GM19238 (cell line): ENCODE data around the gene ARMC2.
"Not testable (repeated sequence)": the region's sequence is repeated elsewhere in the genome, so short reads cannot be mapped to it uniquely, and the experiment has no call there.

ENCODE experiments used
- DNase-seq: peaks from one replicate; pipeline ENCODE4 v3.0.0; 2011; ENCODE audit warnings: low spot score; ENCODE audit not compliant: insufficient read length

ARMC2 gene

DNA sequence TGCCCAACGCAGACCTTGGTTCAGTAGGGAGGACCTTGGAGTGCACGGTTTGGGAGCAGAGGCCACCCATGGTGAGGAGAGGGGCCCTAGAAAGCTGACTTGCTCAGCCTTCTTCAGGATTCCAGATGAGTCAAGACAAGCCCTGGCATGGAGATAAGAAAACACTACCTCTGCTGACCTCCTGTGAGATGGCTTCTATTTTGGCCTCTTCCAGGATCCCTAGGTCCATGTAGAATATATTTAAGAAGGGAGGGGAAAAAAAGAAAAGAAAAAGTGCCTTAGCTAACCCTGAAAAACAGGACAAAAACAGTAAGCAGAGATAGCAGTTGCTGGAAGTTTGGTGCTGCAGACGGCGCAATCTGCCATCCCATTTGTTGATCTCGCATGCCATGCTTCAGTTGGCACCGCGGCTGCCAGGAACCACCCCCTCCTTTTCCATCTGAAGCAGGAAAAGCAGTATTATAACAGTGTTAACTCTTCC is 100.0 kb downstream of the ARMC2 start:
- no peak for DNase-seq

DNA sequence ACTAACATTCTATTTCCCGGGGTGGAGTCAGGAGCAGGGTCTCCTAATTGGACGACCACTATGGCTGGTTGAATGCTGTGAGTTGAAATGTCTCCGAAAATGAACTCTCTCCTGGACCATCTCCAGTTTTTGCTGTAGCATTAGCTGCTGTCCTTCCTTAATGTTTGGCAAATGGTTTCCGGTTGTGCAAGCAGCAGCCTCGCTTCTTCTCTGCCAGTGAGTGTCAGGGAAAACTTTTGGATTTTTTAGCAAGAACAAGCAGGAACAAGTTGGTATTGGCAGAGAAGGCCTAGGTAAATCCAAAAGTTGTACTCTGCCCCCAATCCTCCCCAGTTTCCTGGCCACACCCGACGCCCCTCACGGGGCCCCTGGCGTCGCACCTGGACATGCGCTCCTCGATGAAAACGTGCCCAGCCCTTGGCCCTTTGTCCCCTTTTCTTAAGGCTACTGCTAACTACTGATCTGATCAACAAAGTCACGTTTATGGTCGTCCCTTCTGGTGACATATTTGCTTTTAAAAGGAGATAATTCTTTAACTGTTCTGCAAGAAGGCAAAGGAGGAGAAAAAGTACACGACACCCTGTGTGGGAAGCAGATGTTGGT is 103.2 kb downstream of the ARMC2 start:
- no peak for DNase-seq

- DNase-seq: no peak
Measured at GRCh38 chr6:108952776-108953486, 104.7 kb downstream of the ARMC2 start.

GRCh38 chr6:108953681-108954080 is 105.5 kb downstream of the ARMC2 start:
- no peak for DNase-seq

GRCh38 chr6:108955329-108955949 is 107.2 kb downstream of the ARMC2 start:
- no peak for DNase-seq

GRCh38 chr6:108957221-108957620 is 109.0 kb downstream of the ARMC2 start:
- DNase-seq: no peak

DNA sequence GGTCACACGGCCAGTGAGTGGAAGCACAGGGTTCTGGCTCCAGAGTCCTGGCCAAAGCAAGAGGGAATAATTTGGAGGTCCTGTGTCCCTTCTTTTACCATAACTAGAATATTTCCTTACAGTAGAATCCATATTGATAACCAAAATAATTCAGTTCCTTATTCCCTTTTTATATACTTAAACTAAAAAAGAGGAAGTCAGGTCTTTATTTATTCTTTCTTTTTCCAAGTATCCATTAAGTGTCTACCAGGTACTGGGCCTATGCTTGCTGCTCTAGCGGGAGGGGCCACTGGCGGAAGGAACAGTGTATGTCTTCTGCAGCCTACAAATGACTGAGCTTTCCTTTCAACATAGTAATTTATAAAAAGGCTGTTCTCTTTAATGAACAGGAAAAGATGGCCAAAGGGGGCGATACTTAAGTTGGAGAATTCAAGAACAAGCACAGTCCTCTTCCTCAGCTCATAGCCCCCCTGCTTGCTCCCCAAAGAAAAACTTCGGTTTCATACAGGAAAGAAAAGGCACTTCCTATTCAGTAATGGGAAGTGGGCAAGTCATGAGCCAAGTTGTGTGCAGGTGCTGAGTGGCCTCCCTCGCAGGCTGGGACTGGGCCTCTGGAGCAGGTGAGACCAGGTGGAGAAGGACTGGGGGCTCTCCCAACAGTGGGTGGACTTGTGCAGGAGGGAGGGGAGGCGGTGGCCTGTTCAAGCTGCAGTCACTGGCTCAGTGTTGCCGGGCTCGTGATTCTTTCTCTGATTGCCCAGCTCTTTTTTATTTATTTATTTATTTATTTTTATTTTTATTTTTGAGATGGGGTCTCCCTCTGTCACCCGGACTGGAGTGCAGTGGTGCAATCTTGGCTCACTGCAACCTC is 110.9 kb downstream of the ARMC2 start:
- DNase-seq: no peak

DNA sequence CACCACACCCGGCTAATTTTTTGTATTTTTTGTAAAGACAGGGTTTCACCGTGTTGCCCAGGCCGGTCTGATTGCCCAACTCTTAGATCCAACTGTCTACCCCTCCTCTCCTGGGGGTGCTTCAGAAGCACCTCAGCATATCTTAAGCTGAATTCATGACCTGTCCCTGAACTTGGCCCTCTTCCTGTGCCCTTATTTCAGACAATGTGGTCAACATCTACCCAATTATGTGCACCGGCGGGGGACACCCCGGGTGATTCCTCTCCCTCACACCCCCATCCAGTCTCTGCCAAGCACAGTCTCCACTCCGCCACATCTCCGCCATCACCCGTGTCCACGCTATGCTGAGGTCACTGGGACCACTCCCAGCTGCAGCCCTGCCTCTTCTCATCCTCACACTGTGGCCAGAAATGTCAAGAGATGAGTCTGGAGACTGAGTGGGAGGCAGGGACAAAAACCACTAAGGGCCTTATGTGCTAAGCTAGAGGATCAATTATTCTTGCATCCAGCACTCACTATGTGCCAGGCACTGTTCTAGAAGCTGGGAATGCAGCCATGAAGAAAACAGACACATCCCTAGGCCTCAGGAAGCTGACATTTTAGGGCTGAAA is 111.9 kb downstream of the ARMC2 start:
- DNase-seq: no peak

GRCh38 chr6:108960601-108961000 is 112.4 kb downstream of the ARMC2 start:
- no peak for DNase-seq

- no peak for DNase-seq
Measured at GRCh38 chr6:108961077-108961476, 112.9 kb downstream of the ARMC2 start.

GRCh38 chr6:108961985-108962384 is 113.8 kb downstream of the ARMC2 start:
- no peak for DNase-seq

- DNase-seq: no peak
Measured at GRCh38 chr6:108966251-108966650, 118.0 kb downstream of the ARMC2 start.

DNA sequence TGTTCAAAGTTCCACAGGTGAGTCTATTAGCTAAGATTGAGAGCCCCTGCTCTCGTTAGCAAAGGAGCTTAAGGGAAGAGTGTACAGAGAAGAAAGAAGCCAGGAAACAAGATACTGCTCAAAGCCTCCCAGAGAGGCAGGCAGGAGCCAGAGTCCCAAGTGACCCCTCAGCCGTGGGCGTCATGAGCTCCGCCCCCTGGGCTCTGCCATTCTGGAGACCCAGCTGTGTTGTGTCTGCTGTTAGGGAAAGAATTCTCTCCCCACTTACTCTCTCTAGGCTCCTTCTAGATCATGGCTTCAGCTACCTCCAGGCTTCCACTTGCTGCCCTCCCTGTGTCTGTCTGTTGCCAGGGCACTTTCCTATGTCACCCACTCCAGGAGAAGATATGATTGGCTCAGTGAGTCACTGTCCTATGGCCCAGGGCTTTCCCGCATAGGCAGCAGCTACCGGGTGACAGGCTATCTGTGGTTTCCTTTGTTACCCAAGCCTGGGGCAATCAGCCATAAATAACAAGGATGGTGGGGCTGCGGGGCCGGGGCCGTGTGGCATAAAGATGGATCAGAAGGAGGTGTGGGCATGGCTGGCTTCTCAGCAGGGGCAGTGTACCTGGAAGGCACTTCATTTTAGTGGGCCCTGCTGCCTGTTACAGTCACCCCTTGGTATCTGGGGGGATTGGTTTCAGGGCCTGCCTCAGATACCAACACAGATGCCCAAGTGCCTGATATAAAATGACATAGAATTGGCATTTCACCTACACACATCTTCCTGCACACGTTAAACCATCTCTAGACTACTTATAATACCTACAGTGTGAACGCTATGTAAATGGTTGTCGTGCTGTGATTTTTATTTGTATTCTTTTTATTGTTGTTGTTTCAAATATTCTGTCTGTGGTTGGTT is 118.9 kb downstream of the ARMC2 start:
- no peak for DNase-seq

DNA sequence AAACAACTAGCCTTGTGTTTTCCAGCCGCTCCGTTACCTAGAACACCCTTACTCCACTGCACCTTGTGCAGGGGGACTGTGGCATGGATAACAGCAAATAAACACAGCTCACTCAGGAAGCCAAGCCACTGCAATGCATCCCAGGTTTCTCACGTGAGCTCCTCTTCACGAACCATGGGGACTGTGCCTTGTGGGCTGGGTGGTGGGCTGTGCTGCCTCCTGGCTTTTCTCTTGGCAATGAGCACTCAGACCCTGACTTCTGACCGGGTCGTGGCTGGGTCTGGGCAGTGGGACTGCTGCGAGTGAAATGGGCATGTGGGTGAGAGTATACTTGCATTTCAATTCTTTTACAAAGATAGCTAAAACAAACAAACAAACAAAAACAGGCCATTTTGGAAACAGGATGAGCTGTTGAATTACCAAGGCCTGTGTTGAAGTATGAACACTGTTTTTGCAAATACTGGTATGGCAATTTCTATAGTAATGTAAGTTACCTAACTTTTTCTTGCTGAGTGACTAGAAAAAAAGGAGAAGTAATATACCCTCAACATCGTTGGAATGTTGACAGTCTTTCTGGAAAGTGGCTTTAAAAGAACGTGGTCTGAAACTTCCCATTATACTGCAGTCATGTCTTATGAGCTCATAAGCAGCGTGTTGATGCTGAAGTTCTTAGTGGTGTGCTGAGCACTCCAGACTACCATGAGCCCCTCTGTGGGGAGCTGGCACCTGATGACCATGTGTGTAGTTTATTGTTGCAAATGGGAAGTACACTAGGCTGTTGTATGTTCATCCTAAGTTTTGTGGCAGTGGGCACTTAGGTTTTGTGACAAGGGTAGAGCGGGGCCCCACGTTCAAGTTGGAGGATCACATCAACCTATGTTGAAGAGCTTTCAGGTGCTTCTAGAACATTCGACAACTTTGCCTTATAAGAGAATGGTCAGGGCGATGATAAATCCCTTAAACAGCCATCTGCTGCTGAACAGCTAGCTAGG is 120.4 kb downstream of the ARMC2 start:
- DNase-seq: no peak

GRCh38 chr6:108969776-108970175 is 121.6 kb downstream of the ARMC2 start:
- DNase-seq: no peak

DNA sequence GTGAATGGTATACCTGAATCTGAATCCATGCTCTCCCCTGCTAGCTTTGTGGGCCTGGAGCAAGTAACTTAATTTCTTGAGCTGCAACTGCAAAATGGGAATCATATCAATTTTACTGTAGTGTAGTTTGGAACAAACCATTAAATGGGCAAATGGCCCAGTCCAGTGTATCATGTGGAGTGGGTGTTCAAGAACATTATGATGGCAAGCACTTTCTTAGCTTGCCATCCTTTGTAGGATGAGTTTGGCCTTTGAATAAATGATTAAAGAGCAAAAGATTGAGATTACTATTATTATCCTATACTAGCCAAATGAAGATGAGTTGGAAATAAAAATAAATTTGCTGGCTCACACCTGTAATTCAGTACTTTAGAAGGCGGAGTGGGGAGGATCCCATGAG is 126.0 kb downstream of the ARMC2 start:
- DNase-seq: no peak

DNA sequence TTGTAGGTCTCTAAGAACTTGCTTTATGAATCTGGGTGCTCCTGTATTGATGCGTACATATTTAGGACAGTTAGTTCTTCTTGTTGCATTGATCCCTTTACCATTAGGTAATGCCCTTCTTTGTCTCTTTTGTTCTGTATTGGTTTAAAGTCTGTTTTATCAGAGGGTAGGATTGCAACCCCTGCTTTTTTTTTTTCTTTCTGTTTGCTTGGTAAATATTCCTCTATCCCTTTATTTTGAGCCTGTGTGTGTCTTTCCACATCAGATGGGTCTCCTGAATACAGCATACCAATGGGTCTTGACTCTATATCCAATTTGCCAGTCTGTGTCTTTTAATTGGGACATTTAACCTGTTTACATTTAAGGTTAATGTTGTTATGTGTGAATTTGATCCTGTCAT is 130.4 kb downstream of the ARMC2 start:
- DNase-seq: not testable (repeated sequence)

GRCh38 chr6:108982154-108983113 is 134.2 kb downstream of the ARMC2 start:
- DNase-seq: no peak
